RPMI8226 (cell line): ENCODE measurements around the gene KRTAP10-10.
"Not testable (repeated sequence)": the region's sequence is repeated elsewhere in the genome, so short reads cannot be mapped to it uniquely, and the experiment has no call there.

Source experiments
- DNase-seq: peaks from one replicate; pipeline ENCODE4 v3.0.0-alpha.2; 2015

KRTAP10-10 gene

DNA sequence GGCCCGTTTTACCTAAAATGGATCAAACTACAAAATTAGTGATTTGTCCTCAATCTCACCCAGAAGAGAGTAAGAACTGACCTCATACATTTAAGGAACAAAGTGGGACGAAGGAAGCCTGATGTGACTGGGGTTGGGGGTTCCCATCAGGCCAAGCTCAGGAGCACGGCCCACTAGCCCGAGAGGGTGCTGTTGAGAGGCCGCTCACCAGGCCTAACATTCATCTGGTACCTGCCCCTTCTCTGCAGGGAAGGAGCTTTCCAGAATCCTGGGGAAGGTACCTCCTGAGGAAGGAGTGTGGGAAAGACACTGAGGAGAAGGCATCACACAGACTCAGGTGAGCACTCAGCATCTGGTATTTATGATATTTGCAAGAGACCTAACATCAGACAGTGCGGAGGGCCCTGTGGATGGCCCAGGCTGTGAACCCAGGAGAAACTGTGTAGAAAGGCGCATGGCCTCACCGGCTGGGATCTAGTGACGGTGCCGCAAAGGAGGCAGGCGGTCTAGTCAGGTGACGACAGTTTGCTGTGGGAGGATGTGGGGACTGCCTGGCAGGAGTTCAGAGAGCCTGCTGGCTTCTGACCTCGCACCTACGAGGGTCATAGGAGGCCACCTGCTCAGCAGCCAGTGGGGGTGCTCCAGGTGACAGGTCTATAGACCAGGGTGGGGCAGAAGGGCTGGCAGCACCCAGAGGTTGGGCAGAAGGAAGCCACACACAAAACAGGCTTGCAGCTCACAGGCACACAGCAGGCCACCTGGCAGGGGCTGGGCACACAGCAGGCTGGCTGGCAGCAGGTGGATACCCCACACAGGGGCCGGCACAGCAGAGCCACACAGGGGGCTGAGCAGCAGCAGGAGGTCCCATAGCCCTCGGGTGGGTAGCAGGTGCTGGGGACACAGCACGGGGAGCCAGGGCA is 16.8 kb downstream of the KRTAP10-10 start:
- DNase-seq = peak; percentile 78

DNA sequence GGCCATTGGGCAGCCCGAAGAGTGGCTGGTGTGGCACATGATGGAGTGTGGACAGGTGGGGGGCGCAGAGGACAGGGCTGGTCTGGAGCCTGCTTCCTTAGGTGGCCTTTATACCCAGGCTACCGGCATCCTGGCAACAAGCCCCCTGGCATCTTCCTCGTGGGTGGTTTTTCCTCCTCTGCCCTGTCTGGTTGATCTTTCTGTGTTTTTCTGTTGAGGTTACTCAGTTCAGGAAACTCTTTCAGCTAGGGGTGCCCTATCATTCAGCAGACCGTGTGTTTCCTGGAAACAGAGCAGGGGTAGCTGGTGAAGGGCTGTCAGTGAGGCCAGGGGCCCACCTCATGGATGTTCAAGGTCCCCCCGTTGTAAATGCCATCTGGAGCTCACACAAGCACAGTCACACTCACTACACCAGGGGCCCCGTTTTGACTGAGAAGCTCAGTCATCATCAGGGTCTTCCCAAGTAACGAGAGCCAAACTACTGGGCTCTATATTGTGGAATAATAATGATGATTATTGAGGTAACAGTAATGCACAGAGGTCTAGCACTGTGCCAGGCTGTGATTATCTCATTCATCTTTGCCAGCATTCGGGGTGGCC is 17.5 kb downstream of the KRTAP10-10 start, which contains the start of gene KRTAP12-4:
Gene KRTAP12-4 (minus strand): TSS at position 84 of the 600 bp plus-strand sequence. CDS start 45 bp downstream, at position 39.
- DNase-seq = no peak

DNA sequence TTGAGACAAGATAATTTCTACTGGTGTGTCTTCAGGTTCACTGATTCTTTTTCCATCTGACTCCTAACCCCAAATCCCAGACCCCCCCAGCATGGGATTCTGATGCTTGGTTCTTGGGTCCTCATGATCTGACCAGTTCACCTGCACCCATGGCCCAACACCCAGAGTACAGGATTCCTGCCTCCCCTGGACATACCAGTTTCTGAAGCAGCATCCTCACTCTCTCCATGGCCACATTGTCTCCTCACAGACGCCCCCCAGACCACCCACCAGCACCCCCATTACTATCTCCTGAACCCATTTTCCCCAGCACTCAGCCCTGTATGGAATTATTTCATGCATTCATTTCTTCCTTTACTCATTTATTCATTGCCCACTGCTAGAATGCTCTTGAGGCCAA is 19.7 kb downstream of the KRTAP10-10 start:
- no peak for DNase-seq

DNA sequence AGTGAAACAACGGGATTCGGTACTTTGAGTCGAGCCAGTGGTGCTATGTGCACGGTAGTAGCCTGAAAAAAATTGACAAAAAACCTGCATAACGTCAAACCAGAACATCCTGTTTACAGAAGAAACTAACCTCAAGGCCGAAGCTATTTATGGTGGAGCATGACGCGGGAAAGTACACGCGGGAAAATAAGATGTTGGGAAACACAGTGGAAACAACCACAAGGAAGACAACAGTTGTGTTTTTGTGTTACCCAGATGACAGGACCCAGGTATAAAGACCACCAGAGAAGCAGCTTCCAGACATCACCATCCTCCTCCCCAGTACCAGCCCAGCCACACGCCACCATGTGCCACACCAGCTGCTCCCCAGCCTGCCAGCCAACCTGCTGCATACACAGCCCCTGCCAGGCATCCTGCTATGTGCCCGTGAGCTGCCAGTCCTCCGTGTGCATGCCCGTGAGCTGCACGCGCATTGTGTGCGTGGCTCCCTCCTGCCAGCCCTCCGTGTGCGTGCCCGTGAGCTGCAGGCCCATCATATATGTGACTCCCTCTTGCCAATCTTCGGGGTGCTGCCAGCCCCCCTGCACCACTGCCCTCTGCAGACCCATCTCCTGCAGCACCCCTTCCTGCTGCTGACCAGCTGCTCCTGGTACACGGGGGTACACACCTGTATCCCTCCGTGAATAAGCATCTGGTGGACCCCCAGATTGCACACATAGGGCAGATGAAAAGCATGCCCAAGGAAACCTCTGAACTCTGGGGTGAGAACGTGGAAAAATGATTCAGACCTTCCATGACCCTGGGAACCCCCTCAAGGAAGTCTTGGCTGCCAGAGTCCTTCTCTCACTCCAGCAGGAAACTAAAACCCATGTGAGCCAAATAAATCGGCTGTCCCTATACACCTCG is 20.7 kb downstream of the KRTAP10-10 start, which contains the start of gene KRTAP12-3:
Gene KRTAP12-3 (plus strand): TSS at position 298 of the 906 bp plus-strand sequence. CDS start 48 bp downstream, at position 346.
- peak; percentile 60 for DNase-seq

DNA sequence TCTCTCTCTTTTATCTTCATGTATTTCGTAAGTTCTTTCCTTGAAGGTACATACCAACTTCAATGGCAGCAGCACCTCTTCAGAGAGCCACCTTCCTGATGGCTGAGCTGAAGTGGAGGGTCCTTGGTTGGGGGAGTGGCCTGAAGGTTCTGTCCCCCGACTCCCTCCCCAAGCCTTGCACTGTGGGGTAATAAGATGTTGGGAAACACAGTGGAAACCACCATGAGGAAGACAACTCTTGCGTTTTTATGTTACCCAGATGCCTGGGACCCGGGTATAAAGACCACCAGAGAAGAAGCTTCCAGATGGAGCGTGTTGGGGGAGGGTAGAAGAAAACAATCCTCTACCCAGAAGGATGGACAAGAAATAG is 21.4 kb downstream of the KRTAP10-10 start:
- DNase-seq = no peak

DNA sequence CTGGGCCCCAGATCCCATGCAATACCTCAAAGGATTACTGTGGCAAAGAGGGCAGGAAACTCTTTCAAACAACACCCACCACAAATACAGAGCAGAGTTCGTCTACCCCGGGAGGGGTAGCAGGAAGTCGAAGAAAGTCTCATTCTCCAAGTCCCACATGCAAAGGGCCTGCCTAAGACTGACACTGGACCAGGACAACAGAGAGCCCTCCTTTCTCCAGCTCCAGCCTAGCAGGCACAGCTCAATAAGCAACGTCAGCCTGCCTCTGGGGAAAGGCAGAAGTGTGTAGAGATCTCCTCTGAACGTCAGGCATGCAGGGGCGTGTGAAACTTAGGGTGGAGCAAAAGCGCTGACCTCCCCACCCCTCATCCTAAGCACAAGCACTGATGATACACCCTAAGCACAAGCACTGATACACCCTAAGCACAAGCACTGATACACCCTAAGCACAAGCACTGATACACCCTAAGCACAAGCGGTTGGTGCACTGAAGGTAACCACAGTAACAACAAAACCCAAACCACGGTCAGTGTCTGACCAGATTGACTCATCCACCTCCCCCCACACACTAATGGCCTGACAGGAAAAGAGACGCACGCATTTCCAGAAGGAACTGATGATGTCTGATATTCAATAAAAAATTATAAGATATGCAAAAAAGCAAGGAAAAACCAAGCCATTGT is 21.9 kb downstream of the KRTAP10-10 start:
- DNase-seq = no peak

DNA sequence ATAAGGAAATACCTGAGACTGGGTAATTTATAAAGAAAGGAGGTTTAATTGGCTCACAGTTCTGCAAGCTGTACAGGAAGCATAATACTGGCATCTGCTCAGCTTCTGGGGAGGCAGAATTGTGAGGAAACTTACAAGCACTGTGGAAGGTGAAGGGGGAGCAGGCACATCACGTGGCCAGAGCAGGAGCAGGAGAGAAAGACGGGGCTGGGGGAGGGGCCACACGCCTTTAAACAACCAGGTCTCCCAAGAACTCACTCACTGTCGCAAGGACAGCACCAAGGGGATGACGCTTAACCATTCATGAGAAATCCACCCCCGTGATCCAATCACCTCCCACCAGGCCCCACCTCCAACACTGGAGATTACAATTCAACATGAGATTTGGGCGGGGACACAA is 24.4 kb downstream of the KRTAP10-10 start:
- not testable (repeated sequence) for DNase-seq

DNA sequence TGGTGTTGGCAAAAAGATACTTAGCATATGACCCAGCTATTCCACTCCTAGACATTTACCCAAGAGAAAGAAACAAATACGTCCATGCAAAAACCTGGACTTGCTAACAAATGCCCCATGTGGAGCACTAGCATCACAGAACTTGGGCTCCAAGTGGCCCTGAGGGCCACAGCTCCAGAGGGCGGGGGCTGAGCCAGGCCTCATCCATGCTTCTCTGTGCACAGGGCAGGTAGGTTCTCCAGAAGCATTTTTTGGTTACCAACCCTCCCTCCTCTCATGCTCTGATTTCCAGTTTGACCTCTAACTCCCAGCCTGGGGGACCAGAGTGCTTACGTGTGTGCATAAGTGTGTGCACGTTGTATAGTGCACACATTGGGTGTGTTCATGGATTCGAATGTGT is 27.5 kb downstream of the KRTAP10-10 start:
- no peak for DNase-seq

DNA sequence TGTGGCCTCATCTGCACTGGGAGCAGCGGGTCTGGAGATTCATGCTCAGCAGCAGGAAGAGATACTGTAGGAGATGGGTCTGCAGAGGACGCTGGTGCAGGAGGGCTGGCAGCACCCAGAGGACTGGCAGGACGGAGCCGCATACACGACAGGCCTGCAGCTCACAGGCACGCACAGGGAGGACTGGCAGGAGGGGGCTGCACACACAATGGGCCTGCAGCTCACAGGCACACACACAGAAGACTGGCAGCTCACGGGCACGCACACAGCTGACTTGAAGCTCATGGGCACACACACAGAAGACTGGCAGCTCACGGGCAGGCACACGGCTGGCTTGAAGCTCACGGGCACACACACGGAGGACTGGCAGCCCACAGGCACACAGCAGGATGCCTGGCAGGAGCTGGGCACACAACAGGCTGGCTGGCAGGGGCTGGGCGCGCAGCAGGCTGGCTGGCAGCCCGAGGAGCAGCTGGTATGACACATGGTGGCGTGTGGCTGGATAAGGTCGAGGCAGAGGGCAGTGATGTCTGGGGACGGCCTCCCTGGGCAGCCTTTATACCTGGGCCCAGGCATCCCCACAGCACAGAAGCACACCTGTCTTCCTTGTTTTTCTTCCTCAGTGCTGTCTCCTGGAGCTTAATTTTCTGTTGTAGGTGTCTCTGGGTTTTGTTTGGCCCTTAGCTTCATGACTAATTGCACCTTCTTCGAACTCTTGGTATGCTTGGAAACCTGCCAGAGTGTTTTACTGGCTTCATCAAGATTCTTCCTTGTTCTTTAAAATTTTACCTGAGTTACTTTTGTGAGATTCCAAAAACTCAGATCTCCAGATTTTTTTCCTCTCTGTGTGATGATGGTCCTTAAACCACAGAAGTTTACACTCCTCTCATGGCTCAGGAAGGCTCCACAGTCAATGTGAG is 29.5 kb downstream of the KRTAP10-10 start, which contains the start of gene KRTAP12-2:
Gene KRTAP12-2 (minus strand): TSS at position 527 of the 920 bp plus-strand sequence. CDS start 41 bp downstream, at position 486.
- peak; percentile 70 for DNase-seq

DNA sequence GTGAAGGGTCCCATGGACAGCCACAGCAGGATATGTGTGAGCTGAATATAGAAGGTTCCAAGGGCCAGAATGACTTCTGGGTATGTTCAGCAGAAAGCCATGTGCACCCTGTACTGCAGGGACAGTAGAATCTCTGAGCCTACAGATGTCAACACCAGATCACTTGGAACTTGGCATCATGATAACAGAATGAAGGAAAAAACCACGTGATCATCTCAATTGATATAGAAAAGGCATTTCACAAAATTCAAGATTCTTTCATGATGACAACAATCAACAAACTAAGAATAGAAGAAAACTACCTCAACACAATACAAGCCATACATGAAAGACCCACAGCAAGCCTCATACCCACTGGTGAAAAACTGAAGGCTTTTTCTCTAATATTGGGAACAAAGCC is 30.5 kb downstream of the KRTAP10-10 start:
- DNase-seq = no peak

DNA sequence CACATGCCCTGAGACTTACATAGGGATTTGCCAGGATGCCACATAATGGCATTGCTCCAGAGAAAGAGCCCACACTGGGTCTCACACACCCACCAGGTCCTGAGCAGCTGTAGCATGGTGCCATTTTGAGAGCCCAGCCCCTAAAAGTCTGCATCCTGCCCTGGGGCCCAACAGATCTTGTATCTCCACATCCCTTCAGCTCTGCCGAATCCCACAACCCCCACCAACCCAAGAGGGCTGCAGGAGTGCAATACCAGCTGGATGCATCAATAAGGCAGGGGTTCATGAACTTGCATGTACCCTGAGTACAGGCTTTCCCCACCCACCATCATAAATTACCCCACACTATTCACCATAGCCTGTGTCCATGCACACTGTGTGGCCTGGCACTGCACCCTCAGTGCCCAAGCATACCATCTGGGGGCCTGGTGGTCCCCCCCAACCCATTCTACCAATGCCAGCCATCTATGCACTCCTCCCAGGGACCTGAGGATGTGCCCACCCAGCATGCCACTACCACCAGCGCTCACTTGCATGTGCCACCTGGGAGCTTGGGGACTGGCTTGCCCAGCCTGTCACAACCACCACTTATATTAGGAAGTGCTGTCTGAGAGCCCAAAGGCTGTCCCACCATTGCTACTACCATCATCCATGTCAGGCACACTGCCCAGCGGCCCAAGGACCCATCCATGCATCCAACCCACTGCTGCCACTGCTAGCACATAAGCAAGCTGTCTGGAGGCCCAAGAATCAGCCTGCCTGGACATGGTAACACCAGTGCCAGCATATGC is 33.7 kb downstream of the KRTAP10-10 start:
- no peak for DNase-seq

DNA sequence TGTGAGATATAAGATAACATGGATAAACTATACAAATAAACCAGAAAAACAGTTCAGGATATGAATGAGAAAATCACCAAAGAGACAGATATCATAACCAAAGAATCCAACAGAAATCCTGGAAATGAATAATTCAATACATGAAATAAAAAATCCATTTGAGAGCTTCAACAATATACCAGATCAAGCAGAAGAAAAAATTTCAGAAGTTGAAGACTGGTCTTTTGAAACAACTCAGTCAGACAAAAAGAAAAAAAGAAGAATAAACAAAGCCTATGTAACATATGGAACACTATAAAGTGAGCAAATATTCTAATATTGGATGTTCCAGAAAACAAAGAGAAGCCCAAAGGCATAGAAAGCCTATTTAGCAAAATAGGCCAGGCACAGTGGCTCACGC is 34.8 kb downstream of the KRTAP10-10 start:
- no peak for DNase-seq

DNA sequence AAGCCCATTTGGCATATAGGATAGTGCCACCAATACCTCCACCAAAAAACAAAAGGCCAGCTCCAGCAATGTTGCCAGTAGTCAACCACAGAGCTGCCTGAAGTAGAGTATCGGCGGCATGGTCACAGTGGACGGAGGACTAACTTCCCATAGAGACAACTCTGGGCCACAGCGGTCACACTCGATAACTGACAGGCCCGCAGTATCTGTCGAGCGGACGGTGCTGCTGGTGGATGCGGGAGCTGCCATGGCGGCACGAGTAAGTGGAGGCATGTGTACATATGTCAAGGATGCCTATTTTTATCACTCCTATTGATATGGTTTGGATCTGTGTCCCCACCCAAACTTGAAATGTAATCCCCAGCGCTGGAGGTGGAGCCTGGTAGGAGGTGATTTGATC is 40.7 kb downstream of the KRTAP10-10 start:
- DNase-seq = no peak

DNA sequence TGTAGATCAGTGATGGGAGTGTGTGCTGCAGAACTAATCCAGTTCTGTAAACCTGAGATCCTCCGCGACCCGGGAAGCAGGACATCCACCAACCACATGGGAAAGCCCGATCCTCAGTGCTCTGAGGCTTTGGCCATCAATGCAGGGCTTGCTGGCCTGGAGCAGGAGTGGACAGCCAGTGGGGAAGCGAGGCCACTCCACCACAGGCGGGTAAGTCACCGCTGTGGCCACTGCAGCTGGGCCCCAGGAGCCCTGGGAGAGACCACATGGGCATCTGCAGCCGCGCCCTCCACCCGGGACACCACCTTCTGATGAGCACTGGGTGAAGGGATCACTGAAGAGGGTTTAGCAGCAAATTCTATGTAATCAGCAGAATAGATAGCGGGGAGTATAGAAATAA is 44.0 kb downstream of the KRTAP10-10 start:
- DNase-seq = no peak

DNA sequence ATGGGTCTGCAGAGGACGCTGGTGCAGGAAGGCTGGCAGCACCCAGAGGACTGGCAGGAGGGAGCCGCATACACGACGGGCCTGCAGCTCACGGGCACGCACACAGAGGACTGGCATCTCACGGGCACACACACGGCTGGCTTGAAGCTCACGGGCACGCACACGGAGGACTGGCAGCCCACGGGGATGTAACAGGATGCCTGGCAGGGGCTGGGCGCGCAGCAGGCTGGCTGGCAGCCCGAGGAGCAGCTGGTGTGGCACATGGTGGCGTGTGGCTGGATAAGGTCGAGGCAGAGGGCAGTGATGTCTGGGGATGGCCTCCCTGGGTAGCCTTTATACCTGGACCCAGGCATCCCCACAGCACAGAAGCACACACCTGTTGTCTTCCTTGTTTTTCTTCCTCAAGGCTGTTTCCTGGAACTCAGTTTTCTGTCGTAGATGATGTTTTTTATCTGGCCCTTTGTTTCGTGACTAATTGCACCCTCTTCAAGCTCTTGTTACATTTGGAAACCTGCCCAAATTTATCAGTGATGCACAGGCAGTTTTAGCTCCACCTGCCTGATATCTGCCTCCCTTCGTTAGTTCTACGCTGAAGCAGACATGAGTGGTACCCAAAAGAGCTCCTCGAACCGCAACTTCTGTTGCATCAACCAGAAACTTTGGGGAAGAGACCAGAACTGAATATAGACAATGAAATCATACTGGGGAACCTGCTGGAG is 44.9 kb downstream of the KRTAP10-10 start, which contains the start of gene KRTAP12-1:
Gene KRTAP12-1 (minus strand): TSS at position 303 of the 719 bp plus-strand sequence. CDS start 40 bp downstream, at position 263.
- DNase-seq = no peak

DNA sequence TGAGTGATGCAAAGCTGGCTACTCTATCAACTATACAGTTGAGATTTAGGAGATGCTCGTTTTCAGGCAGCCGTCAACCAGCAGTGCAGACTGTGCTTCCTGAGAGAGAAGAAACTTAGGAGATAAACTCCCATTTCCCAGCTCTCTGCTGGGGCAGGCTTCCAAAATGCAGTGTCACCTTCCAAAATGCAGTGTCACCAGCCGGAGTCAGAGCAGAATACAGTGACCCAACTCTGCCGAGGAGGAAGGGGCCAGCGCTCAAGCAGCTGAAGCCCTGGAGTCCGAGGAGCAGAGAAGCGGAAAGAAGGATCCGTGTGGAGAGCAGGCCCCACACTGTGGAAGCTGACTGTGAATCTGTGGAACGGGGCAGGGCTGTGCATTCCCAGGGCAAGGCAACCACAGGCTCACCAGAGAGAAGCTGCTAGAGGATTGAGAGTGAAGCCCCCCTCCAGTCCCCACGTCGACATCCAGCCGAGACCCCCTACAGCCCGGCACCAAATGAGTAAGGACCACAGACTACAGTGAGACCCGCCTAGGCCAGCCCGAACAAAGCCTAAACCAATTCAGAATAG is 45.5 kb downstream of the KRTAP10-10 start:
- no peak for DNase-seq

DNA sequence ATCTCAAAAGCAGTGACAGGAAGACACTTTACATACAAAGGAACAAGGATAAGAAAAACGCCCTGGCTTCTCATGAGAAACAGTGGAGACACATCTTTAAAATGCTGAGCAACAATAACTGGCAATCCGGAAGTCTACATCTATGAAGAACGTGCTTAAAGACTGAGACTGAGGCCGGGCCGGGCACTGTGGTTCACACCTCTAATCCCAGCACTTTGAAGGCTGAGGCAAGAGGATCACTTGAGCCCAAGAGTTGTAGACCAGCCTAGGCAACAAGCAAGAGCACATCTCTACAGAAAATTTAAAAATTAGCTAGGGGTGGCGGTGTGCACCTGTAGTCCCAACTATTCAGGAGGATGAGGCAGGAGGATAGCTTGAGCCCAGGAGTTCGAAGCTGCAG is 46.9 kb downstream of the KRTAP10-10 start:
- DNase-seq = no peak

DNA sequence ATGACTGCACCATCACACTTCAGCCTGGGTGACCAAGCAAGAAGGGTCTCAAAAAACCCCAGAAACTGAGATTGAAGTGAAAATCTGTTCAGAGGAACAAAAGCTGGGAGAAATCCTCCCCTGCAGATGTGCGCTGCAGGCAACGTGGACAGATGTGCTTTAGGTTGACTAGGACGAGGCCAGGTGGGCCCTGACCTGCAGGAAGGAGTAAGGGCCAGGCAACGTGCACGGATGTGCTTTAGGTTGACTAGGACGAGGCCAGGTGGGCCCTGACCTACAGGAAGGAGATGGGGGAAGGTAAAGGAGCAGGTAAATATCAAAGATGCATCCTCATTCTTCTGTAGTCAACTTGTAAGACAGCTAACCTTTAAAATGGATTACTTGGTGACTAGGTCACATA is 47.3 kb downstream of the KRTAP10-10 start:
- DNase-seq = no peak

DNA sequence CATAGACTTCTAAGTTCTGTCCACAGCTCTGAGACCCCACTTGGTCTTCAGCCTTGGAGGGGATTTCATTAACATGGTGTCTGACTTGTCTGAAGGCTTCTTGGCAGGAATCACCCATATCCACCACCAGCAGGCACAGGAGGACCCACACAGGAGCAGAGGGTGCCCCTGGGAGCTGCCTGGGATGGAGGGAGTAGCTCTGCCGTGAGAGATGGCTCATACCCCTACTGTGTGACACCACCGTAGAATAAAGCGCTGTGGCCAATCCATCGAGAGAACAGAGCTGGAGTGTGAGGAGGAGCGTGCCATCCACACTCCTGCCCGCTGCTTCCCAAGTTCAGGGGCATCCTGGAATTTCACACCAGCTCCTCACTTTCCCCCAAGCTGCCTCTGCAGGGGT is 47.9 kb downstream of the KRTAP10-10 start:
- DNase-seq = not testable (repeated sequence)
